NB4 (cell line): ENCODE data around the gene DENND1A.

Experiments used
- MAX ChIP-seq: IDR thresholded peaks from 2 replicates; pipeline ENCODE4 v1.6.1; 2011; ENCODE audit warnings: low read depth, low read length
- MYC ChIP-seq: IDR thresholded peaks from 2 replicates; pipeline ENCODE4 v1.6.1; 2011; ENCODE audit warnings: low read depth, low read length
- POLR2A ChIP-seq: IDR thresholded peaks from 2 replicates; pipeline ENCODE4 v1.6.1; 2011; ENCODE audit warnings: mild to moderate bottlenecking; ENCODE audit not compliant: insufficient read length; ENCODE audit errors: extremely low read depth
- TF ChIP-seq, protein P1 (sequence below): IDR thresholded peaks from one replicate; pipeline ENCODE4 v1.5.1; 2012; ENCODE audit warnings: low read depth, low read length

GRCh38 chr9:123922911-123923310, 7.0 kb downstream of the DENND1A start:
- TF ChIP-seq, protein P1, sequence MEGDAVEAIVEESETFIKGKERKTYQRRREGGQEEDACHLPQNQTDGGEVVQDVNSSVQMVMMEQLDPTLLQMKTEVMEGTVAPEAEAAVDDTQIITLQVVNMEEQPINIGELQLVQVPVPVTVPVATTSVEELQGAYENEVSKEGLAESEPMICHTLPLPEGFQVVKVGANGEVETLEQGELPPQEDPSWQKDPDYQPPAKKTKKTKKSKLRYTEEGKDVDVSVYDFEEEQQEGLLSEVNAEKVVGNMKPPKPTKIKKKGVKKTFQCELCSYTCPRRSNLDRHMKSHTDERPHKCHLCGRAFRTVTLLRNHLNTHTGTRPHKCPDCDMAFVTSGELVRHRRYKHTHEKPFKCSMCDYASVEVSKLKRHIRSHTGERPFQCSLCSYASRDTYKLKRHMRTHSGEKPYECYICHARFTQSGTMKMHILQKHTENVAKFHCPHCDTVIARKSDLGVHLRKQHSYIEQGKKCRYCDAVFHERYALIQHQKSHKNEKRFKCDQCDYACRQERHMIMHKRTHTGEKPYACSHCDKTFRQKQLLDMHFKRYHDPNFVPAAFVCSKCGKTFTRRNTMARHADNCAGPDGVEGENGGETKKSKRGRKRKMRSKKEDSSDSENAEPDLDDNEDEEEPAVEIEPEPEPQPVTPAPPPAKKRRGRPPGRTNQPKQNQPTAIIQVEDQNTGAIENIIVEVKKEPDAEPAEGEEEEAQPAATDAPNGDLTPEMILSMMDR = no peak
- TF ChIP-seq POLR2A (no peak), MAX (no peak), MYC (no peak)
